ENCODE data around the gene TRDN.
A peak's percentile ranks its signal among the peaks of the same experiment; 100 is the strongest.
"Not testable (repeated sequence)": the region's sequence is repeated elsewhere in the genome, so short reads cannot be mapped to it uniquely, and the experiment has no call there.

TRDN gene

DNA sequence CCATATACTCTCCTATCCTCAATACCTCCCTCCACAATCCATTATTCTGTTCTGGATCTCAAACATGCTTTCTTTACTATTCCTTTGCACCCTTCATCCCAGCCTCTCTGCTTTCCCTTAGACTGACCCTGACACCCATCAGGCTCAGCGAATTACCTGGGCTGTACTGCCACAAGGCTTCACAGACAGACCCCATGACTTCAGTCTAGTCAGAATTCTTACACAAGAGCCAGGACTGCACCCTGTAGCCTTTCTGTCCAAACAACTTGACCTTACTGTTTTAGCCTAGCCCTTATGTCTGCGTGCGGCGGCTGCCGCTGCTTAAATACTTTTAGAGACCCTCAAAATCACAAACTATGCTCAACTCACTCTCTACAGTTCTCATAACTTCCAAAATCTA, 76.9 kb downstream of the TRDN start:
- not testable (repeated sequence) for DNase-seq

GRCh38 chr6:123557474-123557873, 79.3 kb downstream of the TRDN start:
- DNase-seq = not testable (repeated sequence)

DNA sequence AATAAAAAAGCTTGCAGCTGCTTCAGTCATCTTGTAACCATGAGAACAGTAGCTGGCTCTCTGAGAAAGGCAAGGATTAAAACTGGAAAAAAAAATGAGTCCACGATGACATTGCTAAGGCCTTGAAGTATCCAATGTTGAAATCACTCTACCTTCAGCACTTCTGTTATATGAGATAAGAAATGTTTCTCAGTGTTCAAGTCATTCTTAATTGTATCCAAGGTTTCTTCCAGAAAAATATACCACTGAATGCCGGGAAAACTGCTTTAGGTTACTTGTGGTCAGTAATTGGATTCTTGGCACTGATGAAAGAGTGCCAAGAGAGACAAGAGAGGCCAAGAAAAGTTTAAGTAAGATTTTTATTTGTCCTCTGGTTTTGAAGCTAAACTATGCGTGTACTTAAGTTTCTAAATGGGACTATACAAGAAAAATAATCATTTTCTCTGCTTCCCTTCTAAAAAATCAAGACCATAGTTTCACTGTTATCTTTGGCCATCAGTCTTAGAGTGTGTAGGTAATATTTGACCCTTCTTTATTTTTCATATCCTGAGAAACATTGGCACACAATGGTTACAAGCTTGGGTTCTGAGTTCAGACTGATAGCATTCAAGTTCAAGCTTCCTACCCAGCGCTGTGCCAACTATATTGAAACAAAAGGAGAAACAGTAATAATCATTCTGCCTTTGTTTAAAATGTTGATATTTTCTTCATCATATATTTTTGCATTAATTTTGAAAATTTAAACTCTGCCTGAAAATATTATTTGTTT, 84.6 kb downstream of the TRDN start:
- no peak for DNase-seq

DNA sequence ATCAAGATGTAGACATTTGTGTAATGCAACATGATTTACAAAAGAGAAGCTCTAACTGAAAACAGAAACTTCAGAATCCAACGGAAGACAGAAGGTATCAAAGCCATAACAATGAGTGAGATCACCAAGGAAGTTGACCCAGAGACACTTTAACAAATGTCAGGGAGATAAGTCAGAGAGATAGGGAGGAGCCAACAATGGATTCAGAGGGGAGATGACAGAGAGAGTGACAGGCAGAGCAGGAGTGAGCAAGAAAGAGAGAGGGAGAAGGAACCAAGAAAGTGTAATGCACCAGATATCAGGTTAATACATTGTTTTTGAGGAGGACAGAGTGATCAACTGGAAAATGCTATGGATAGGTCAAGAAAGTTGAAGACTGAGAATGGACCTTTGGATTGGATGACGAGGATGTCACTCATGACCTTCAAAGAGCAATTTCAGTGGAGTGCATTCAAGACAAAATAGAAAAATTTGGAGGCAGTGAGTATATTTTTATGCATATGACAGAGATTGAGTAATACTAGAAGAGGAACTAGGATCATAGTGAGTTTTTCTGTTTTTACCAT, 86.6 kb downstream of the TRDN start:
- no peak for DNase-seq

GRCh38 chr6:123549476-123549875, 87.3 kb downstream of the TRDN start:
- DNase-seq = no peak

DNA sequence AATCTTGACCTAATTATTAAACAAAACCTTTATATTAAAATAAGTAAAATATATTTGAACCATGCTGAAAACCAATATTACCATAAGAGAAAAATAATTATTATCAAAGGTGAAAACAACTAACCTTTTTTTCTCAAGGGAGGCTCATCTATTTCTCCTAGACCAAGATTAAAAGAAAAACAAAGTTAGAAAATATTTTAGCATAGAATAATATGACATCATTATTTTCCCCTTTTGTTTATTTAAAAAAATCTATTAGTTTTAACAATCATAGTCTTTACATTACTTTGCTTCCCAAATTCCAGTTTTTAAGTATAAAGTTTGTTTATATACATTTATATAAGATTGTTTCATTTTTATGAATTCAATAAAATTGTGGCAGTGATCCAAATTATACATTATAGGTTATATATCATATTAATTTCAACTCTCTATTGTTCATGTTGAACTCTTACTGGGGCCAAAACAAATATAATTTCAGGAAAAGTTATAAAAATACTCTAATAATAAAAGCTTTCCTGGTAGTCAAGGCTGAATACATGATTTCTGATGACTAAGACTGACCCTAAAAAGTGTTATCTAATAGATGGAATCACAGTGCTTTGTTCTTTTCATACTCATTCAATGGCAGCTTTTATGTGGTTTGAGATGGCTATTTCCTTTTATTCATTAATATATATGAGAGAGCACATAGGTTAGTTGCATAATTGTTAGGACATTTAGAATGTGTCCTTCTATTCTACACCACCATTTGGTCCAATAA, 89.4 kb downstream of the TRDN start:
- DNase-seq = no peak

- DNase-seq = no peak
Measured at GRCh38 chr6:123546537-123546936, 90.2 kb downstream of the TRDN start.

DNA sequence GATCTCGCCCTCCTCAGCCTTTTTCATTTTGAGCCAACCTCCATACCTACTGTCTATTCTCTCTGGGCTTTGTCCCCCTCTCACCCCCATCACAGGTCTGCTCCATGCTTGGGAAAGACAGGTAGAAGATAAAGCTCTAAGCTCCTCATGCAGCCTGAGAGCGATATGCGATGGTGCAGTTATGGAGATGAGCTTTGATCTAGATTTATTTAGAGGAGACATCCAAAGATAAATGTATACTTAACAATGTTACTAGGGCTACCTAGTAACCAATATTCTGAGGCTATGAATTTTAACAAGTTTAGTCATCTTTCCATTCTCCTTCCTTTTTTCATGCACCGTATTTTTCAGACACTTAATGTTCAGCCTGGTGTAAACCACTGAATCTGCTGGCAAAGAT, 95.3 kb downstream of the TRDN start:
- DNase-seq = no peak

DNA sequence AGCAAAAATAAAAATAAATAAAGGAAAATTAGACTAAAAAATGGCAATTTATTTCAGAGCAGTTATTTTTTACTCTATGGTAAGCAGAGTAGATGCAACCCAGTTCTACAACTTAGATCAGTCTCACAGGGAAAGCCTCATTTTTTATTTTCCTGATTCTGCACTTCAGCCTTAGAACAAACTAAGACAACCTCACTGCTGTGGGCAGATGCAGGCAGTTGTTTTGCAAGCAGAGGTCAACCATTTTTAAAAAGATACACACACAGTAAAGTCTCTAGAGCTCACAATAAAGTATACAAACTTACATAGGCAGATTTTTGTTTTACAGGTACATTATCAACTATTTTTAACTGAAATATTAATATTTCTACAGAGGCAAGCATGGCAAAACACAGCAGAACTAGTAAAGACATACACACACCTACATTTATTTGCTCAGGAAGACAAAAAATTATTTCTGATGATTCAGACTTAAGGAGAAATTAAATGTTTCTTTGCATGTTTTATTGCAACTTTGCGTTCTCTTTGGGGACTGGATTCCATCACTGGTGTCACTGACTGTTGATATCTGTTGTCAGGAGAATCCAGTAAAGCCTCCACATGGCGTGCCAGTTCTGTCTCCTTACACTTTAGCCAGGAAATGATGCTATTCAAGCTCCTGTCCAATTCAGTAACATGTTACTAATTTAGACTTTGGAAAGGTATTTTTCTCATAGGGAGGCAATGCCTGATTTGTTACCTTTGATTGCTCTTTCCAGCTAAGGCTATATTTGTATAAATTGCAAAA, 102.7 kb downstream of the TRDN start:
- no peak for DNase-seq

DNA sequence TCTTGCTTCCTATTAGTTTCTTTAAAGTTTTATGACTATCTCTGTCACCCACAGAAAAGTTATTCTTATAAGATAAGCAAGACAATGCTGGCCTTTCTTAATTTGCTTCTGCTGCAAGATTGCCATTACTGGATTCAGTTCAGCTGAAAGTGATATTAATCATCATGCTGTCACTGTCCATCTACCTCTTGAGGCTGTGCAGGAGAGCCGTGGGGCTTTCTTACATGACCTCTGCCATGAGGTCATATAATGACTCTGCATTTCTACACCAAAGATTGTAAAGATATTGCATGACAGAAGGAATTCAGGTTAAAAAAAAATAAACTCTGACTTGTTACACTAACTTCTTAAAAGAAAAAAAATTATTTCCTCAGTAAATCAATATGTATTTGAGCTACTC, 106.9 kb downstream of the TRDN start:
- peak; percentile 53 for DNase-seq

GRCh38 chr6:123529058-123529457, 107.7 kb downstream of the TRDN start:
- DNase-seq = no peak

GRCh38 chr6:123527406-123527805, 109.3 kb downstream of the TRDN start:
- DNase-seq = no peak

GRCh38 chr6:123526128-123526527, 110.6 kb downstream of the TRDN start:
- peak; percentile 38 for DNase-seq

- peak; percentile 38 for DNase-seq
Measured at GRCh38 chr6:123524781-123525180, 112.0 kb downstream of the TRDN start.

- DNase-seq = no peak
Measured at GRCh38 chr6:123520217-123520616, 116.5 kb downstream of the TRDN start.

GRCh38 chr6:123519189-123519505, 117.6 kb downstream of the TRDN start:
- DNase-seq = no peak

GRCh38 chr6:123518441-123519188, 118.1 kb downstream of the TRDN start:
- no peak for DNase-seq

DNA sequence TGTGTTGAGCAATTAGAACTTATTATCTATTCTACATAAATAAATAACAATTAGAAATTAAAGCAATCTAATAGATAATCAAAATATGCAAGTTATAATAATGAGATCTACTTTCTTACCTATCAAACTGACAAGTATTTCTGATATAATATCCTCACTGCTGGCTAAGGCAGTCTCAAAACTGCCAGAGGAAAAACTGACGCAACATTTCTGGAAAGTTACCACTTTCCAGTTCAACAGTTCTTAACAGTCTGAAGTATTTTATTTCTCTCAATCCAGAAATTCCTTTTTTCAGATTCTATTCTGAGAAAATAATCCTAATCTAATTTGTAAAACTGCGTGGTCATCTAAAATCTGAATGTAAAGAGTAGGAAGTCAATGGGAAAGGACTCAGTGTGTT, 121.0 kb downstream of the TRDN start:
- no peak for DNase-seq

GRCh38 chr6:123509112-123509511, 127.6 kb downstream of the TRDN start:
- DNase-seq = no peak

DNA sequence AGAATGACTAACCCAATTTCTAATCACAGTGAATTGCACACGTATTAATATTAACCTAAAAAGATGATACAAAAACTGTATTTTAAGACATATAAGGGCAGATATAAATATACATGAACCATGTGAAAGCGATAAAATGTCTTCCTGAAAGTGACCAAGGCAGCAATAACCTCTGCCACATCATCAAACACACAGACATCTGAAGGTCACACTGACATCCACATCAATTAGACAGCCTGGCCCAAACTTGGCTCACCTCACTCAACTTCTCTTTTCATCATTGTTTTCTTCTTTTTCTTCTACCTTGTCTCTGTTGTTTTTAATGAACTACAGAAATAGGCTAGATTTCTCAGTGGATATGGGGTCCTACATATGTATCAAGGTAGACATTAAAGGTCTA, 128.5 kb downstream of the TRDN start:
- DNase-seq = no peak

DNA sequence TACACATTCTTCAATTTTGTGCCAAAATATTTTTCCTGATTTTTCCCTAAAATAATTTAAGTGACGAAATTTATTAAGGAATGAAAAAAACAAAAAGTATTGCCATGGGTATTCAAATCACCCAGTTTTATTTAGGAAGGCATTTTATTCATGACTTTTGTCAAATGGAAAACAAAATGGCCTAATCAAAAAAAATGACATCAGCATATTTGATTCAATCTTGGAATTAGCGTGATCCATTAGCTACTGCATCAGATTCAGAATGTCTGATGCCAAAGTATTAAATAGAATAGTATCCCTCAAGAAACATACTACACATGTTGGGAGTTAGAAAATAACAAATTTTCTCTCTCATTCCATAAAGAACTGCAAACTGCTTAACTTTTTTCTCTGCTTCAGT, 129.2 kb downstream of the TRDN start:
- DNase-seq = no peak

GRCh38 chr6:123503619-123504018, 133.1 kb downstream of the TRDN start:
- no peak for DNase-seq

DNA sequence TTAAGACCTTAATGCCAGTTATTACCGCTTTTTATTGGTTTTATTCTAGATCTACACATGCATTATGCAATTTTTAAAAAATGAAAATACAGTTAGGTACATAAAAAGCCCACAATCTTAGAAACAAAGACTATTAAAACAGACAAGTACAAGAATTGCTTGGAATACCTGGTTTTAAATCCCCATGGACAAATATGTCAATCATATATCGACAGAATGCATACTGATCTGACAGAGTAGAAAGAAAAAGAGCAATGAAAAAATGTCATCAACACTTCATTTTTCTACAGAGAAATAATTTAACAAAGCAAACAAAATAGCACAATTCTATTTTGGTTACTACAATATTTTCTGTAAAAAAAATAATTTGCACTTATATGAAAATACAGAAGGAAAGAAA, 139.7 kb downstream of the TRDN start:
- DNase-seq = no peak

All from hematopoietic multipotent progenitor cell treated with erythropoietin and hydrocortisone succinate and interleukin-3 and kit ligand, for 4 days (in vitro differentiated cells).